IMR-90 (cell line): ENCODE data around the gene SLAMF1. TPM values are rescaled to one million over a fixed set of nuclear protein-coding genes. Genes with fewer than 3 reads are reported as not detected.

Experiments
- ATAC-seq: fragments of 200-7000 bp; cut with Tn5 transposase; 2 replicates; pipeline ENCODE4 v1.9.1; 2020; ENCODE audit warnings: low read depth, mild to moderate bottlenecking, moderate library complexity
- BruUV-seq: library from RNA; stranded (reverse); fragments of 400-500 nt; replicated peaks from 2 replicates; lab custom pipeline; 2021; lab: Mats Ljungman, UMichigan
- CTCF ChIA-PET: fragments of 300-600 bp; formaldehyde crosslinking; extraction: SDS; loops from one replicate; lab custom pipeline; 2021; ENCODE audit warnings: antibody characterized with exemption; lab: Yijun Ruan, JAX
- POLR2A ChIA-PET: fragments of 300-600 bp; sonication (Branson Sonifier 250); formaldehyde crosslinking; loops from one replicate; lab custom pipeline; 2022; ENCODE audit warnings: antibody characterized with exemption; ENCODE audit not compliant: unreplicated experiment; lab: Charles Lee
- DNase-seq: peaks from one replicate; pipeline ENCODE4 v3.0.0; 2013
- H2AFZ ChIP-seq: replicated peaks from 2 replicates; pipeline ENCODE3; 2013; ENCODE audit warnings: low read length, mild to moderate bottlenecking; ENCODE audit not compliant: poor library complexity
- H2AK5ac ChIP-seq: 2 replicates; pipeline ENCODE4 v1.6.1; 2013; ENCODE audit warnings: low read depth, low read length, inconsistent platforms
- H2AK9ac ChIP-seq: replicated peaks from 2 replicates; pipeline ENCODE3; 2013; ENCODE audit warnings: mild to moderate bottlenecking, low read depth, low read length, moderate library complexity; ENCODE audit not compliant: poor library complexity
- H2BK120ac ChIP-seq: 2 replicates; pipeline ENCODE4 v1.6.1; 2013; ENCODE audit warnings: low read depth, low read length, inconsistent platforms
- H2BK15ac ChIP-seq: 3 replicates; pipeline ENCODE4 v1.6.1; 2013; ENCODE audit warnings: low read depth, low read length, inconsistent platforms
- H2BK20ac ChIP-seq: 2 replicates; pipeline ENCODE4 v1.6.1; 2013; ENCODE audit warnings: low read depth, mild to moderate bottlenecking, inconsistent platforms, low read length, moderate library complexity
- H2BK5ac ChIP-seq: 2 replicates; pipeline ENCODE4 v1.6.1; 2013; ENCODE audit warnings: mild to moderate bottlenecking, low read depth, low read length, inconsistent platforms; ENCODE audit not compliant: poor library complexity, severe bottlenecking
- H3K14ac ChIP-seq: replicated peaks from 2 replicates; pipeline ENCODE4 v1.6.1; 2013; ENCODE audit warnings: low read depth, low read length, inconsistent platforms
- H3K18ac ChIP-seq: 2 replicates; pipeline ENCODE4 v1.6.1; 2013; ENCODE audit warnings: low read depth, low read length, control low read depth
- H3K23ac ChIP-seq: 2 replicates; pipeline ENCODE4 v1.6.1; 2013; ENCODE audit warnings: low read depth, low read length, inconsistent platforms
- H3K27ac ChIP-seq: 2 replicates; pipeline ENCODE4 v1.5.1; 2013; ENCODE audit warnings: mild to moderate bottlenecking, control low read depth, low read length; ENCODE audit not compliant: insufficient read depth
- H3K27me3 ChIP-seq: 2 replicates; pipeline ENCODE4 v1.6.1; 2013; ENCODE audit warnings: low read length; ENCODE audit not compliant: control insufficient read depth, insufficient read depth
- H3K36me3 ChIP-seq: 2 replicates; pipeline ENCODE4 v1.6.1; 2013; ENCODE audit warnings: low read length, mixed read lengths; ENCODE audit not compliant: control insufficient read depth, insufficient read depth
- H3K4ac ChIP-seq: 2 replicates; pipeline ENCODE4 v1.6.1; 2013; ENCODE audit warnings: low read depth, low read length, inconsistent platforms
- H3K4me1 ChIP-seq: 2 replicates; pipeline ENCODE4 v1.6.1; 2013; ENCODE audit warnings: low read length, mixed read lengths; ENCODE audit not compliant: control insufficient read depth, insufficient read depth
- H3K4me2 ChIP-seq: 2 replicates; pipeline ENCODE4 v1.6.1; 2013; ENCODE audit warnings: low read depth, mild to moderate bottlenecking, control low read depth, low read length, moderate library complexity
- H3K4me3 ChIP-seq: 2 replicates; pipeline ENCODE4 v1.5.1; 2013; ENCODE audit warnings: low read depth, mild to moderate bottlenecking, control low read depth, low read length, moderate library complexity; ENCODE audit not compliant: insufficient read depth
- H3K56ac ChIP-seq: 2 replicates; pipeline ENCODE4 v1.6.1; 2013; ENCODE audit warnings: low read length, inconsistent platforms; ENCODE audit not compliant: insufficient read depth; ENCODE audit errors: extremely low read depth
- H3K79me1 ChIP-seq, 2 experiments: 2 replicates each; pipeline ENCODE4 v1.6.1; 2013; ENCODE audit warnings: low read length in 2 of 2, inconsistent platforms in 1 of 2, low read depth in 1 of 2
- H3K9ac ChIP-seq: 2 replicates; pipeline ENCODE4 v1.6.1; 2013; ENCODE audit warnings: low read depth, low read length, control low read depth
- H3K9me1 ChIP-seq: 2 replicates; pipeline ENCODE4 v1.6.1; 2013; ENCODE audit warnings: low read length, inconsistent platforms; ENCODE audit not compliant: insufficient read depth
- H3K9me3 ChIP-seq: 2 replicates; pipeline ENCODE4 v1.6.1; 2013; ENCODE audit warnings: low read length; ENCODE audit not compliant: control insufficient read depth, insufficient read depth
- H4K20me1 ChIP-seq: 2 replicates; pipeline ENCODE4 v1.6.1; 2013; ENCODE audit warnings: low read length, inconsistent platforms; ENCODE audit not compliant: insufficient read depth
- H4K5ac ChIP-seq: 2 replicates; pipeline ENCODE4 v1.6.1; 2013; ENCODE audit warnings: mild to moderate bottlenecking, low read depth, low read length, control low read depth
- H4K8ac ChIP-seq, 2 experiments: 2 replicates each; pipeline ENCODE4 v1.6.1; 2013; ENCODE audit warnings: low read depth in 2 of 2, low read length in 2 of 2, control low read depth in 1 of 2, inconsistent platforms in 1 of 2
- H4K91ac ChIP-seq: 2 replicates; pipeline ENCODE4 v1.6.1; 2013; ENCODE audit warnings: low read depth, low read length, inconsistent platforms; ENCODE audit not compliant: insufficient read depth
- BHLHE40 ChIP-seq: fragments of 150-350 bp; IDR thresholded peaks from 2 replicates; pipeline ENCODE4 v1.6.1; 2016; ENCODE audit warnings: mild to moderate bottlenecking, low read depth, low read length
- RCOR1 ChIP-seq: IDR thresholded peaks from 2 replicates; pipeline ENCODE4 v1.6.1; 2012; ENCODE audit warnings: mild to moderate bottlenecking, low read length, improper control_type of control experiment; ENCODE audit not compliant: insufficient replicate concordance
- whole genome bisulfite sequencing, 2 experiments: methylation state at CpG; one replicate each; pipeline versions ENCODE4 v1.1.5 to v1.1.7; 2013; ENCODE audit warnings: missing lambda C conversion rate in 2 of 2; ENCODE audit not compliant: insufficient read length in 1 of 2; ENCODE audit errors: extremely low coverage in 2 of 2; 5-methylcytosine and 5-hydroxymethylcytosine counted together
- dilution Hi-C: fragments of 300-500 bp; cut with HindIII; formaldehyde crosslinking; loops from one replicate; pipeline ENCODE4 v1.14.3; 2018; ENCODE audit warnings: low sequenced_read_pairs; ENCODE audit not compliant: unreplicated experiment
- in situ Hi-C: fragments of 300-500 bp; cut with MboI; formaldehyde crosslinking; loops from 3 replicates; pipeline ENCODE4 v1.14.3; 2019; ENCODE audit warnings: low sequenced_read_pairs, inconsistent platforms, mixed read lengths
- intact Hi-C: fragments of 100-400 bp; cut with micrococcal nuclease; formaldehyde crosslinking; loops from 2 replicates; pipeline ENCODE4 v1.10.0; 2022
- polyA plus RNA-seq, 3 experiments: library from polyadenylated mRNA; depleted of rRNA; stranded (reverse); fragments of >200 nt; gene quantifications; 2 replicates each; pipeline ENCODE4 v1.2.3, GENCODE V29; 2012; ENCODE audit warnings: low replicate concordance in 1 of 3
- total RNA-seq: library from RNA; depleted of rRNA; stranded (reverse); fragments of >200 nt; gene quantifications from 2 replicates; pipeline ENCODE4 v1.2.3, GENCODE V29; 2012

The SLAMF1 gene
- total and polyA plus RNA-seq, 2 of the 4 experiments (the other 2 are of a cell fraction): not detected

DNA sequence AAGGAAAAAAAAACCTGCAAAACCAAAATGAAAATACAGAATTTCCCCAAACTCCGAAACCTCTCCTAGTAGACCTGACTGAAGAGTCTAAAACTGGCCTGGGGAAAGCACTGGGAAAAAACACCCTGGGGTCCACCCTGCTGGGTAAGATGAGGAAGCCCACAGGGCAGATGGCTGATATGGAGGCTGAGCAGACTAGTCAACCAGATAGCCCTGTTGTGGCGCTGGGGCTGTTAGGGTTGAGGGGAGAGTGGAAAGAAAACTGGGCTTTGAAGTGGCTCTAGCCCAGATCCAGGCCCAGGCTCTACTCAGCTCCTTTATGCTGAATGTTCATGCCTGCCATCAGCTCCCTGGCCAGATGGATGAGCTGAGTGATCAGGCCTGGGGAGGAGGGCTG is 6.8 kb upstream of the SLAMF1 start:
- Histone ChIP-seq H3K4ac (no peak overlapping the region), H4K20me1 (no peaks in the 10 kb centered on the region), H2AK9ac (no peak overlapping the region), H3K4me3 (no peak overlapping the region), H3K27ac (no peak overlapping the region), H4K8ac (no peak overlapping the region), H3K27me3 (no peaks in the 10 kb centered on the region), H3K9me3 (no peaks in the 10 kb centered on the region), H2AK5ac (no peak overlapping the region), H2BK15ac (no peak overlapping the region), H2AFZ (no peak overlapping the region), H4K91ac (no peak overlapping the region), H3K36me3 (no peaks in the 10 kb centered on the region), H3K4me2 (no peak overlapping the region), H3K14ac (no peak overlapping the region), H3K18ac (no peak overlapping the region), H2BK120ac (no peak overlapping the region), H4K5ac (no peak overlapping the region), H3K4me1 (no peaks in the 10 kb centered on the region), H3K79me1 (no peaks in the 10 kb centered on the region), H3K56ac (no peak overlapping the region), H3K23ac (no peak overlapping the region), H3K9ac (no peak overlapping the region), H3K9me1 (no peaks in the 10 kb centered on the region), H2BK20ac (no peak overlapping the region), H2BK5ac (no peak overlapping the region)
- ATAC-seq (no peak), DNase-seq (no peak)
- dilution Hi-C loops: no loop called here
- intact Hi-C loops: no loop called here
- in situ Hi-C loops: no loop called here
- no peak for TF ChIP-seq RCOR1
- TF ChIP-seq BHLHE40: no peak
- WGBS, 2 experiments: 40% methylated on average over 1 of the region's 2 CpGs; no CpG with 5 or more reads in 1 of the 2 experiments
- ChIA-PET POLR2A (no interaction called here), CTCF (no interaction called here)
- BruUV-seq: no TSS peak
